ENCODE measurements around the gene ANKRD33.

GRCh38 chr12:51867796-51868428 is 20.0 kb upstream of the ANKRD33 start:
- TF ChIP-seq RCOR1 (IDR thresholded peaks at IDR 0.05; ENCODE audit: low read length) (no peak), CTCF (IDR thresholded peaks at IDR 0.05) (no peak), NRF1 (IDR thresholded peaks at IDR 0.05; ENCODE audit: low read depth, low read length) (no peak), POLR2AphosphoS5 (IDR thresholded peaks at IDR 0.05; ENCODE audit: low read depth, low read length) (no peak), USF2 (IDR thresholded peaks at IDR 0.05; ENCODE audit: borderline replicate concordance, low read depth, low read length) (no peak), SMC3 (IDR thresholded peaks at IDR 0.05; ENCODE audit: low read depth, low read length) (no peak), TCF12 (IDR thresholded peaks at IDR 0.05) (no peak), FOXJ3 (CRISPR knock-in tag; IDR thresholded peaks at IDR 0.05) (no peak), GATA2 (CRISPR knock-in tag; IDR thresholded peaks at IDR 0.05) (no peak), JUND (IDR thresholded peaks at IDR 0.05) (no peak), CHD2 (IDR thresholded peaks at IDR 0.05; ENCODE audit: low read length, partially characterized antibody) (no peak), RAD21 (IDR thresholded peaks at IDR 0.05; ENCODE audit: low read length) (no peak), EZH2phosphoT487 (IDR thresholded peaks at IDR 0.05; ENCODE audit: borderline replicate concordance, low read depth) (no peak)
- TF ChIP-seq, protein P1, sequence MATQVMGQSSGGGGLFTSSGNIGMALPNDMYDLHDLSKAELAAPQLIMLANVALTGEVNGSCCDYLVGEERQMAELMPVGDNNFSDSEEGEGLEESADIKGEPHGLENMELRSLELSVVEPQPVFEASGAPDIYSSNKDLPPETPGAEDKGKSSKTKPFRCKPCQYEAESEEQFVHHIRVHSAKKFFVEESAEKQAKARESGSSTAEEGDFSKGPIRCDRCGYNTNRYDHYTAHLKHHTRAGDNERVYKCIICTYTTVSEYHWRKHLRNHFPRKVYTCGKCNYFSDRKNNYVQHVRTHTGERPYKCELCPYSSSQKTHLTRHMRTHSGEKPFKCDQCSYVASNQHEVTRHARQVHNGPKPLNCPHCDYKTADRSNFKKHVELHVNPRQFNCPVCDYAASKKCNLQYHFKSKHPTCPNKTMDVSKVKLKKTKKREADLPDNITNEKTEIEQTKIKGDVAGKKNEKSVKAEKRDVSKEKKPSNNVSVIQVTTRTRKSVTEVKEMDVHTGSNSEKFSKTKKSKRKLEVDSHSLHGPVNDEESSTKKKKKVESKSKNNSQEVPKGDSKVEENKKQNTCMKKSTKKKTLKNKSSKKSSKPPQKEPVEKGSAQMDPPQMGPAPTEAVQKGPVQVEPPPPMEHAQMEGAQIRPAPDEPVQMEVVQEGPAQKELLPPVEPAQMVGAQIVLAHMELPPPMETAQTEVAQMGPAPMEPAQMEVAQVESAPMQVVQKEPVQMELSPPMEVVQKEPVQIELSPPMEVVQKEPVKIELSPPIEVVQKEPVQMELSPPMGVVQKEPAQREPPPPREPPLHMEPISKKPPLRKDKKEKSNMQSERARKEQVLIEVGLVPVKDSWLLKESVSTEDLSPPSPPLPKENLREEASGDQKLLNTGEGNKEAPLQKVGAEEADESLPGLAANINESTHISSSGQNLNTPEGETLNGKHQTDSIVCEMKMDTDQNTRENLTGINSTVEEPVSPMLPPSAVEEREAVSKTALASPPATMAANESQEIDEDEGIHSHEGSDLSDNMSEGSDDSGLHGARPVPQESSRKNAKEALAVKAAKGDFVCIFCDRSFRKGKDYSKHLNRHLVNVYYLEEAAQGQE (IDR thresholded peaks at IDR 0.05; ENCODE audit: low read depth, low read length): no peak

Measured in SK-N-SH (cell line).